CD14-positive monocyte (primary cell): ENCODE data around the gene C1orf87. TPM values are rescaled to one million over a fixed set of nuclear protein-coding genes. Genes with fewer than 3 reads are reported as not detected.

Source experiments
- DNase-seq, 3 donors: peaks; one replicate each; pipeline ENCODE4 v3.0.0-alpha.2; 2011 to 2022
- H2AFZ ChIP-seq: 2 replicates; pipeline ENCODE4 v1.6.0; 2012; ENCODE audit warnings: mild to moderate bottlenecking, low read depth, low read length, inconsistent platforms; ENCODE audit not compliant: insufficient read depth, poor library complexity, severe bottlenecking
- H3K27ac ChIP-seq, 2 donors: 1 replicate in 1 of 2; 2 replicates in 1 of 2; pipeline ENCODE4 v1.5.1; 2012 to 2013; ENCODE audit warnings: low read length in 2 of 2, control low read depth in 1 of 2, inconsistent platforms in 1 of 2, low read depth in 1 of 2, mild to moderate bottlenecking in 1 of 2
- H3K27me3 ChIP-seq, 2 donors: one replicate each; pipeline versions ENCODE4 v1.6.0 to v1.6.1; 2011 to 2013; ENCODE audit warnings: low read length in 2 of 2; ENCODE audit not compliant: control insufficient read depth in 2 of 2, insufficient read depth in 2 of 2
- H3K36me3 ChIP-seq, 2 donors: replicated peaks in 1 of 2; 1 replicate in 1 of 2; 2 replicates in 1 of 2; pipeline versions ENCODE4 v1.5.1 to v1.6.1; 2012 to 2013; ENCODE audit warnings: low read length in 2 of 2, control low read depth in 1 of 2, inconsistent platforms in 1 of 2, mild to moderate bottlenecking in 1 of 2; ENCODE audit not compliant: insufficient read depth in 2 of 2, control insufficient read depth in 1 of 2
- H3K4me1 ChIP-seq, 2 donors: 1 replicate in 1 of 2; 2 replicates in 1 of 2; pipeline versions ENCODE4 v1.5.1 to v1.6.1; 2012 to 2013; ENCODE audit warnings: low read length in 2 of 2, control low read depth in 1 of 2, inconsistent platforms in 1 of 2, mild to moderate bottlenecking in 1 of 2, moderate library complexity in 1 of 2; ENCODE audit not compliant: insufficient read depth in 2 of 2, control insufficient read depth in 1 of 2
- H3K4me2 ChIP-seq: replicated peaks from 2 replicates; pipeline ENCODE3; 2012; ENCODE audit warnings: low read length, moderate library complexity, mild to moderate bottlenecking; ENCODE audit not compliant: poor library complexity, severe bottlenecking; ENCODE audit errors: extremely low read depth
- H3K4me3 ChIP-seq, 3 experiments: fragments of 200-600 bp in 1 of 3; sonication (generic) in 1 of 3; replicated peaks in 1 of 3; 1 replicate in 2 of 3; 2 replicates in 1 of 3; pipeline ENCODE4 v1.5.1; 2011 to 2013; ENCODE audit warnings: low read length in 3 of 3, mild to moderate bottlenecking in 3 of 3, control low read depth in 2 of 3, low read depth in 2 of 3, inconsistent platforms in 1 of 3, moderate library complexity in 1 of 3
- H3K79me2 ChIP-seq: 2 replicates; pipeline ENCODE4 v1.6.0; 2012; ENCODE audit warnings: mild to moderate bottlenecking, control low read depth, inconsistent platforms, low read length, moderate library complexity; ENCODE audit not compliant: insufficient read depth
- H3K9ac ChIP-seq: 2 replicates; pipeline ENCODE4 v1.6.0; 2017; ENCODE audit warnings: low read length, mild to moderate bottlenecking; ENCODE audit not compliant: insufficient read depth, poor library complexity, severe bottlenecking
- H3K9me3 ChIP-seq, 2 donors: replicated peaks in 1 of 2; 1 replicate in 1 of 2; 2 replicates in 1 of 2; pipeline versions ENCODE4 v1.5.1 to v1.6.1; 2012 to 2013; ENCODE audit warnings: low read length in 2 of 2, control low read depth in 1 of 2; ENCODE audit not compliant: control insufficient read depth in 1 of 2, insufficient read depth in 1 of 2
- H4K20me1 ChIP-seq: 2 replicates; pipeline ENCODE4 v1.6.0; 2012; ENCODE audit warnings: mild to moderate bottlenecking, low read length, control low read depth, moderate library complexity; ENCODE audit not compliant: insufficient read depth
- H3K27ac Mint-ChIP-seq, 7 donors: one replicate each; pipeline ENCODE4 v1.8.0; 2020; ENCODE audit warnings: mild to moderate bottlenecking in 7 of 7, mixed read lengths in 7 of 7, moderate library complexity in 6 of 7, inconsistent platforms in 2 of 7
- H3K27me3 Mint-ChIP-seq, 3 donors: one replicate each; pipeline ENCODE4 v1.8.0; 2021 to 2022; ENCODE audit warnings: low read depth in 3 of 3, mild to moderate bottlenecking in 3 of 3, mixed read lengths in 3 of 3, moderate library complexity in 3 of 3, inconsistent platforms in 1 of 3
- H3K36me3 Mint-ChIP-seq, 2 donors: one replicate each; pipeline ENCODE4 v1.8.0; 2020; ENCODE audit warnings: mixed read lengths in 2 of 2, inconsistent platforms in 1 of 2, mild to moderate bottlenecking in 1 of 2
- H3K4me1 Mint-ChIP-seq: one replicate; pipeline ENCODE4 v1.8.0; 2020; ENCODE audit warnings: mild to moderate bottlenecking, mixed read lengths
- H3K4me3 Mint-ChIP-seq, 2 donors: one replicate each; pipeline ENCODE4 v1.8.0; 2020; ENCODE audit warnings: mild to moderate bottlenecking in 2 of 2, mixed read lengths in 2 of 2, moderate library complexity in 1 of 2
- H3K9me3 Mint-ChIP-seq, 7 donors: one replicate each; pipeline ENCODE4 v1.8.0; 2020 to 2022; ENCODE audit warnings: mixed read lengths in 7 of 7, mild to moderate bottlenecking in 6 of 7, moderate library complexity in 6 of 7, inconsistent platforms in 2 of 7
- CTCF ChIP-seq: fragments of 200-600 bp; IDR thresholded peaks from one replicate; pipeline ENCODE4 v1.8.0; 2022; ENCODE audit warnings: antibody characterized with exemption, mild to moderate bottlenecking
- WGBS: methylation state at CpG from one replicate; pipeline ENCODE4 v1.1.5; 2013; ENCODE audit warnings: missing lambda C conversion rate; ENCODE audit not compliant: insufficient coverage; 5-methylcytosine and 5-hydroxymethylcytosine counted together
- intact Hi-C, 2 donors: fragments of 100-400 bp; cut with micrococcal nuclease; formaldehyde crosslinking; loops; one replicate each; pipeline versions ENCODE4 v1.15.0 to v1.15.1; 2023
- polyA plus RNA-seq, 3 donors: library from polyadenylated mRNA; depleted of rRNA in 1 of 3; unstranded in 2 of 3; stranded (reverse) in 1 of 3; fragments of 300-500 nt in 2 of 3; fragments of >200 nt in 1 of 3; fragmentation: Illumina TruSeq in 2 of 3; gene quantifications; 1 replicate in 2 of 3; 2 replicates in 1 of 3; pipeline ENCODE4 v1.2.3, GENCODE V29; 2012 to 2021

The C1orf87 gene
- polyA plus RNA-seq, 3 donors, result not detected

- Mint-ChIP-seq H3K27me3 (peaks cover 0 to 2% (median 0%) of the 10 kb centered on the region in 3 donors), H3K9me3 (peaks cover 0 to 1% (median 0%) of the 10 kb centered on the region in 7 donors), H3K27ac (no peak overlapping the region), H3K4me3 (no peak overlapping the region), H3K36me3 (no peaks in the 10 kb centered on the region), H3K4me1 (peaks cover 12% of the 10 kb centered on the region)
- no peak overlapping the region for H3K4me2 ChIP-seq
- no peak for DNase-seq
- no peaks in the 10 kb centered on the region for H3K9me3 ChIP-seq
- no peaks in the 10 kb centered on the region for H3K36me3 ChIP-seq
- peaks cover 4 to 10% of the 10 kb centered on the region in 2 donors for H3K4me1 ChIP-seq
- no peak for TF ChIP-seq CTCF
- H3K9ac ChIP-seq, result no peak overlapping the region
- intact Hi-C loops, result no loop called here
- H3K4me3 ChIP-seq, result no peak overlapping the region
- no peaks in the 10 kb centered on the region for H3K79me2 ChIP-seq
- H2AFZ ChIP-seq, result no peak overlapping the region
- no peak overlapping the region for H3K27ac ChIP-seq
- no peaks in the 10 kb centered on the region for H4K20me1 ChIP-seq
- WGBS, result no CpG with 5 or more reads among the region's 1 CpG
- H3K27me3 ChIP-seq, result no peaks in the 10 kb centered on the region
These were observed 35.9 kb downstream of the C1orf87 start for GRCh38 chr1:60037669-60038068.

- no peaks in the 10 kb centered on the region for H4K20me1 ChIP-seq
- H3K27me3 ChIP-seq, result no peaks in the 10 kb centered on the region
- H3K4me3 ChIP-seq, result no peak overlapping the region
- TF ChIP-seq CTCF, result no peak
- H3K9me3 ChIP-seq, result no peaks in the 10 kb centered on the region
- H3K36me3 Mint-ChIP-seq, result no peaks in the 10 kb centered on the region
- 87% methylated on average over 3 of the region's 6 CpGs for WGBS
- no peaks in the 10 kb centered on the region for H3K36me3 ChIP-seq
- H3K79me2 ChIP-seq, result no peaks in the 10 kb centered on the region
- DNase-seq, result no peak
- H3K27ac Mint-ChIP-seq, result no peak overlapping the region
- peaks cover 0 to 2% (median 0%) of the 10 kb centered on the region in 3 donors for H3K27me3 Mint-ChIP-seq
- no peak overlapping the region for H2AFZ ChIP-seq
- H3K4me2 ChIP-seq, result no peak overlapping the region
- H3K9me3 Mint-ChIP-seq, result peaks cover 0 to 1% (median 0%) of the 10 kb centered on the region in 7 donors
- peaks cover 12% of the 10 kb centered on the region for H3K4me1 Mint-ChIP-seq
- no peak overlapping the region for H3K9ac ChIP-seq
- H3K4me1 ChIP-seq, result peaks cover 4 to 10% of the 10 kb centered on the region in 2 donors
- H3K4me3 Mint-ChIP-seq, result no peak overlapping the region
- H3K27ac ChIP-seq, result no peak overlapping the region
- intact Hi-C loops, result no loop called here
These were observed 36.6 kb downstream of the C1orf87 start for GRCh38 chr1:60036856-60037460.
